ENCODE results near the gene KLHDC7A.

DNA sequence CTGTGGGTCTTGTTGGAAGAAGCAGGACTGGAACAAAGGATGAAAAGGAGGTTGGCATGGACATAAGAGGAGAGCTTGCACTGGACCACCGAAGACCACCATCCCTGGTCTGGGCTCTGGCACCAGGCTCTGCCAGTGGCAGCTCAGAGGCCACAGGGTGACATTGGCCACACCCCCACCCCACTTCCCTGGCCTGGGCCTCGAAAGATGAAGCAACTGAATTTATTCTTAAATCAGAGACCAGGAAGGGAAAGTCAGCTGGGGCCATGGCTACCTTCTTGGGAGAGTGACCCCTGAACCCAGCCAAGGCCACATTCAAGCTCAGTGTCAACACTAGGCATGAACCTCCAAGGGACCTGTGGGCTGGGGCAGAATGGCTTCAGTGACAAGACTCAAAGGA lies 4.0 kb downstream of the KLHDC7A start:
- TF ChIP-seq CTCF (IDR thresholded peaks at IDR 0.05) (no peak), POLR2A (IDR thresholded peaks at IDR 0.05) (no peak)

Measured in esophagus squamous epithelium (tissue), 4 donors.